LNCaP clone FGC (cell line): ENCODE measurements around the gene RPA1.
"Not testable (repeated sequence)": the region's sequence is repeated elsewhere in the genome, so short reads cannot be mapped to it uniquely, and the experiment has no call there.

Source experiments
- DNase-seq: peaks from one replicate; pipeline ENCODE4 v3.0.0-alpha.2; 2011; ENCODE audit warnings: low read depth
- H3K4me3 ChIP-seq: 2 replicates; pipeline ENCODE4 v1.5.1; 2011; ENCODE audit warnings: mild to moderate bottlenecking, low read depth, low read length, control low read depth
- TF ChIP-seq, protein P1 (sequence below): IDR thresholded peaks from 2 replicates; pipeline ENCODE4 v1.5.1; 2012; ENCODE audit warnings: mild to moderate bottlenecking; ENCODE audit not compliant: control insufficient read depth, insufficient read depth; ENCODE audit errors: extremely low read depth

RPA1 gene

DNA sequence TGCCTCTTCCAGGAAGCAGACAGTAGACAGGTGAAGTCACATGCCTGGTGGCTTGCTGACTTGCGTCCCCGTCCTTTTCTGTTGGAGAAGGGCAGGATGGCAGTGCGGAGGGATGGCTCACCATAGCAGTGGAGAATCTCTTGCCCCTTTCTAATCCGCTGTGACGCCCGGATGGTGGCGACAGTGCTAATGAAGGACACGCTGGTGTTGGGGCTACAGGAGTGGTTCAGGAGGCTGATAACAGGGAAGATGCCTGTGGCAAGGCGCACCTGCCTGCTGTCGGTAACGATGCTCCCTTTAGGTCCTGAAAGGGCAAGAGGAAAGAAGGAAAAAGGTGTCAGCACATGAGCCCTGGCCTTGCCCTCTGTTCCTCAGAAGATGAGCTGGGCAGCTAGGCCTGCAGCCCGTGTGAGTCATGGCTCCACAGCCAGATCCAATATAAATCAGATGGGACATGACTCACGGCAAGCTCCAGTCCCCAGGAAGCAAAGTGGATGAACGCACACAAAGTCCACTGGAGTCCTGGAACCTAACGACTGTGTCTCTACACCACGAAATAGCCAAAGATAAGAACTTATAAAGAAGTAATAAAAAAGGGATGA, 42.4 kb upstream of the RPA1 start:
- DNase-seq: no peak

DNA sequence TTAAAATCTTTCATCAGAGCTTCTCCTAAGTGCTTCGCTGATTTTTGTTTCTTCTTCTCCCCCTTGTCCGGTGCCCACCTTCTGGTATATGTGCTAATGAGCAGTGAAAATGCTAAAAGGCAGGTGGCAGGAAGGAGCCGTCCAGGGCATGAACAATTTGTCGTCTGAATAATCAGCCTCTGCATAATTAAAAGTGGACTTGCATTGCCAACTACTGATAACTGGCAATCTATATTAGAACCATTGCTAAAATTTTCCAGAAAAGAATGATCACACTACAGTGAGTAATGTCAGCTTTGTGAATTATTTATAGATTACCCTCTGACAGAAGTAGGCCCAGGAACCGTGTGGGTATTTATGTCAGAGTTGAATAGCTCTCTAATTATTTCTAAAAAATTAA, 39.9 kb upstream of the RPA1 start:
- no peak overlapping the region for H3K4me3 ChIP-seq
- no peak for DNase-seq
- TF ChIP-seq, protein P1, sequence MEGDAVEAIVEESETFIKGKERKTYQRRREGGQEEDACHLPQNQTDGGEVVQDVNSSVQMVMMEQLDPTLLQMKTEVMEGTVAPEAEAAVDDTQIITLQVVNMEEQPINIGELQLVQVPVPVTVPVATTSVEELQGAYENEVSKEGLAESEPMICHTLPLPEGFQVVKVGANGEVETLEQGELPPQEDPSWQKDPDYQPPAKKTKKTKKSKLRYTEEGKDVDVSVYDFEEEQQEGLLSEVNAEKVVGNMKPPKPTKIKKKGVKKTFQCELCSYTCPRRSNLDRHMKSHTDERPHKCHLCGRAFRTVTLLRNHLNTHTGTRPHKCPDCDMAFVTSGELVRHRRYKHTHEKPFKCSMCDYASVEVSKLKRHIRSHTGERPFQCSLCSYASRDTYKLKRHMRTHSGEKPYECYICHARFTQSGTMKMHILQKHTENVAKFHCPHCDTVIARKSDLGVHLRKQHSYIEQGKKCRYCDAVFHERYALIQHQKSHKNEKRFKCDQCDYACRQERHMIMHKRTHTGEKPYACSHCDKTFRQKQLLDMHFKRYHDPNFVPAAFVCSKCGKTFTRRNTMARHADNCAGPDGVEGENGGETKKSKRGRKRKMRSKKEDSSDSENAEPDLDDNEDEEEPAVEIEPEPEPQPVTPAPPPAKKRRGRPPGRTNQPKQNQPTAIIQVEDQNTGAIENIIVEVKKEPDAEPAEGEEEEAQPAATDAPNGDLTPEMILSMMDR: no peak

More for the DNA sequence above, 42.4 kb upstream of the RPA1 start:
- H3K4me3 ChIP-seq: no peak overlapping the region
- TF ChIP-seq, protein P1: no peak

DNA sequence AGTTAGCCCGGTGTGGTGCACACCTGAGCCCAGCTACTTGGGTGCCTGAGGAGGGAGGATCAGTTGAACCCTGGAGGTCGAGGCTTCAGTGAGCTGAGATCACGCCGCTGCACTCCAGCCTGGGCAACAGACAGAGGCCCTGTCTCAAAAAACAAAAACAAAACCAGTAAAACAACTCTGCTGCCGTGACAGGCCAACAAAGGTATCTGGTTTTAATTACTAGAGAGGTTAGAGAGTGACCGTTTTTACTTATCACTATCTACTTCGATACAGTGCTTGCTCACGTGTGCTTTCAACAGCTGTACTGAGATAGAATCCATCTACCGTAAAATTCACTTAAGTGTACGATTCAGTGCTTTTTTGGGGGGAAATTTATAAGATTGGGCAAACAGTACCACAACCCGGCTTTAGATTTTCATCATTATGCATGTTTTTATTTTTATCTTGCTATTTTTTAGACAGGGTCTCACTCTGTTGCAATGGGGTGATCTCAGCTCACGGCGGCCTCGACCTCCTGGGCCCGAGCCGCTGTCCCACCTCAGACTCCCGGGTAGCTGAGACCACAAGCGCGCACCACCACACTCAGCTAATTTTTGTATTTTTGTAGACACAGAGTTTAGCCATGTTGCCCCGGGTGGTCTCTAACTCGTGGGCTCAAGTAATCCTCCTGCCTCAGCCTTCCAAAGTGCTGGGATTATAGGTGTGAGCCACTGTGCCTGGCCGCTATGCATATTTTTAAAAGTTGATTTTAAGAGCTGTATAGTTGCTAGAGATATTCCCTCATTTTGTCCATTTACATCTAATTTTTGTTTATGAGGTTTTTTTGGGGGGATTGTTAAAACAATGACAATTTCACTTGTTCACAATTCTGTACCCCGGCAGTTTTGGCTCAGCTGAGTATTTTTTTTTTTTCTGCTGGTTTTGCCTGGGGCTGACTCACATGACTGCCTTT, 37.0 kb upstream of the RPA1 start:
- no peak overlapping the region for H3K4me3 ChIP-seq
- no peak for DNase-seq
- TF ChIP-seq, protein P1: no peak

DNA sequence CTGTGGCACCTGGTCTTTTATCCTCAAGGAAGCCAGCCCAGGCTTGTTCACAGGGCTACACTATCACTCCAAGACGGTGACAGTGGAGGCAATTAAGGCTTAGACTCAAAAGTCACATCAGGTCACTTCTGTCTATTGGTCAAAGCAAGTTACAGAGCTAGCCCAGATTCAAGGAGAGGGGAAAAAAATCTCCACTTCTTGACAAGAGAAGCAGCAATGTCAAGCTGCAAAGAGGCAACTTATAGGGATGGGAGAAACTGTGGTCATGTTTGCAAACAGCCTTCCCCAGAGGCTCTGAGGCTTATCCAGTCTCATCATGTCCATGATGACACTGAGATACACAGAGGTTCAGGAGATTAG, 36.4 kb upstream of the RPA1 start:
- no peak for DNase-seq
- H3K4me3 ChIP-seq: no peak overlapping the region
- TF ChIP-seq, protein P1: no peak

DNA sequence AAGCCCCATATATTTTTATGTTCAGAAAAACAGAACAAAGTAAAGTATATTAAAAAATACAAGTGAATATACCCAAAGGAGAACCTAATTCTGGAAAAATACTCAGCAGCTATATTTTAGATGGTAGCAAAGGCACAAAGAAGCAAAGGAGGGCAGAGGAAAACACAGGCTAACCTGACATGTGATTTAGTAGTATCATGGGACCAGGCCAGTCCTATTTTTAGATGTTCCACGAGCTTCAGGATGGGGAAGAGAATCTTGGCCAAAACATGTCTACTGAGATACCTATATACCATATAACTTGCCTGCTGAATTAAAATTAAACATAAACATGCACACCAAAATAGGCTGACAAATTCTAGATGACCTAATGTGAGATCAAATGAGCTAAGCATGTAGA, 33.0 kb upstream of the RPA1 start:
- no peak overlapping the region for H3K4me3 ChIP-seq
- no peak for DNase-seq
- TF ChIP-seq, protein P1: no peak

DNA sequence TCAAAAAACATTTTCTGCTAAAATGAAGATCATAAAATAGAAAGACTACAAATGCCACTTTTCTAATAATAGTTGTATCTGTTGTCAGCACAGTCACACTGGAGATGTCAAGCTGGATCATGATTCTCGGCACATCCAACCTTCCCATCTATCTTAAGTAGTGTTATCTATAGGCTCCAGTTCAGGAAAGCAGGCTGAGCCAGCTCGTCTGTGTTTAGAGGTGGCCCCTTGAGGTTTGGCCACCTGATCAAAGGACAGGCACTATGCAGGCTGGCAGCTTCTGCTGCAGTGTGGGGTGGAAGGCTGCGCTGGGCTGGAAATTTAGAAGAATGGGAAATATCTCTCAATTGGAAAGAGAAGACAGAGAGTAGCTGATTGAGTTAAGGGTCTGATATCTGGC, 32.5 kb upstream of the RPA1 start:
- no peak for DNase-seq
- TF ChIP-seq, protein P1: no peak
- no peak overlapping the region for H3K4me3 ChIP-seq

DNA sequence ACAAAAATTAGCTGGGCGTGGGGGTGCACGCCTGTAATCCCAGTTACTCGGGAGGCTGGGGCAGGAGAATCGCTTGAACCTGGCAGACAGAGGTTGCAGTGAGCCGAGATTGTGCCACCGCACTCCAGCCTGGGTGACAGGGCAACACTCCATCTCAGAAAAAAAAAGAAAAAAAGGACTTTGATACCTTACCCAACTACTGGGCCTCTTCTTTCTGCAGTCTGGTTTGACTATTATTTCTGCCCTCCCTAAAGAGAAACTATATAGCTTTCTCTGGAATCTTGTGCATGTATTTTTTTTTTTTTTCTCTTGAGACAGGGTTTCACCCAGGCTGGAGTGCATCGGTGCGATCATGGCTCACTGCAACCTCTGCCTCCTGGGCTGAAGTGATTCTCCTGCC, 32.0 kb upstream of the RPA1 start:
- not testable (repeated sequence) for DNase-seq, H3K4me3 ChIP-seq
